H1 (cell line): Measurements from ENCODE around the gene TRMT10A. TPM values are rescaled to one million over a fixed set of nuclear protein-coding genes. Genes with fewer than 3 reads are reported as not detected.

Source experiments
- CTCF ChIA-PET: fragments of 300-600 bp; sonication (Branson Sonifier 250); formaldehyde crosslinking; loops from one replicate; lab custom pipeline; 2021; ENCODE audit not compliant: partially characterized antibody; lab: Charles Lee
- POLR2A ChIA-PET: fragments of 300-600 bp; sonication (Branson Sonifier 250); formaldehyde crosslinking; loops from one replicate; lab custom pipeline; 2021; ENCODE audit warnings: inconsistent platforms; ENCODE audit not compliant: partially characterized antibody; lab: Charles Lee
- DNase-seq, 2 experiments: peaks; one replicate each; pipeline versions ENCODE4 v3.0.0 to v3.0.0-alpha.2; 2010 to 2022; ENCODE audit warnings: low spot score in 2 of 2, low read depth in 1 of 2, mixed read lengths in 1 of 2
- FAIRE-seq: peaks from 2 replicates; lab custom pipeline; 2011; peaks lifted over from hg19 to GRCh38; lab: Jason Lieb, UNC
- H2AFZ ChIP-seq: 2 replicates; pipeline ENCODE4 v1.8.1; 2012; ENCODE audit warnings: low read length, inconsistent platforms
- H2AK5ac ChIP-seq: 2 replicates; pipeline ENCODE4 v1.6.1; 2013; ENCODE audit warnings: low read depth, low read length
- H2BK120ac ChIP-seq: replicated peaks from 2 replicates; pipeline ENCODE3; 2013; ENCODE audit warnings: low read depth, low read length, inconsistent platforms
- H2BK12ac ChIP-seq: 2 replicates; pipeline ENCODE4 v1.6.1; 2013; ENCODE audit warnings: low read depth, low read length
- H2BK15ac ChIP-seq: 2 replicates; pipeline ENCODE4 v1.6.1; 2013; ENCODE audit warnings: low read length
- H2BK20ac ChIP-seq: 2 replicates; pipeline ENCODE4 v1.6.1; 2013; ENCODE audit warnings: low read length
- H2BK5ac ChIP-seq: 2 replicates; pipeline ENCODE4 v1.6.1; 2013; ENCODE audit warnings: low read depth, low read length
- H3K14ac ChIP-seq: 2 replicates; pipeline ENCODE4 v1.6.1; 2013; ENCODE audit warnings: inconsistent platforms; ENCODE audit not compliant: insufficient read length
- H3K18ac ChIP-seq: 2 replicates; pipeline ENCODE4 v1.6.1; 2013; ENCODE audit warnings: low read length; ENCODE audit errors: extremely low read depth
- H3K23ac ChIP-seq: 2 replicates; pipeline ENCODE4 v1.6.1; 2013; ENCODE audit warnings: inconsistent platforms; ENCODE audit not compliant: insufficient read length
- H3K23me2 ChIP-seq: 2 replicates; pipeline ENCODE4 v1.6.1; 2013; ENCODE audit warnings: low read depth, low read length
- H3K27ac ChIP-seq: 2 replicates; pipeline ENCODE4 v1.6.1; 2011; ENCODE audit warnings: low read depth, low read length, inconsistent platforms
- H3K27me3 ChIP-seq, 4 experiments: replicated peaks in 1 of 4; 1 replicate in 1 of 4; 2 replicates in 3 of 4; pipeline versions ENCODE4 v1.6.1 to v1.8.1; 2011 to 2013; ENCODE audit warnings: low read length in 3 of 4, mild to moderate bottlenecking in 3 of 4, inconsistent platforms in 2 of 4, mixed read lengths in 2 of 4, moderate library complexity in 1 of 4; ENCODE audit not compliant: control insufficient read depth in 3 of 4, insufficient read depth in 3 of 4; ENCODE audit errors: extremely low read depth in 1 of 4
- H3K36me3 ChIP-seq, 4 experiments: 2 replicates each; pipeline versions ENCODE4 v1.6.1 to v1.8.1; 2011 to 2013; ENCODE audit warnings: mild to moderate bottlenecking in 4 of 4, low read length in 3 of 4, moderate library complexity in 2 of 4, control low read depth in 1 of 4, inconsistent platforms in 1 of 4; ENCODE audit not compliant: insufficient read depth in 4 of 4, control insufficient read depth in 2 of 4
- H3K4ac ChIP-seq: replicated peaks from 2 replicates; pipeline ENCODE3; 2013; ENCODE audit warnings: low read length, low read depth, mixed read lengths, inconsistent platforms; ENCODE audit not compliant: insufficient read length
- H3K4me1 ChIP-seq, 4 experiments: replicated peaks in 1 of 4; 1 replicate in 1 of 4; 2 replicates in 3 of 4; pipeline versions ENCODE4 v1.6.1 to v1.8.1; 2011 to 2013; ENCODE audit warnings: low read length in 3 of 4, inconsistent platforms in 2 of 4, mixed read lengths in 1 of 4; ENCODE audit not compliant: insufficient read depth in 4 of 4, control insufficient read depth in 3 of 4
- H3K4me2 ChIP-seq, 2 experiments: 2 replicates each; pipeline versions ENCODE4 v1.6.1 to v1.8.1; 2011 to 2013; ENCODE audit warnings: low read depth in 2 of 2, low read length in 2 of 2, control low read depth in 1 of 2, inconsistent platforms in 1 of 2, mild to moderate bottlenecking in 1 of 2; ENCODE audit not compliant: insufficient read depth in 1 of 2
- H3K4me3 ChIP-seq, 4 experiments: fragments of 200-600, 300-600 bp in 1 of 4; sonication (generic), shearing (Covaris generic), sonication (Bioruptor Twin) in 1 of 4; 2 replicates each; pipeline versions ENCODE4 v1.5.1 to v1.8.1; 2011 to 2016; ENCODE audit warnings: low read length in 4 of 4, low read depth in 3 of 4, control low read depth in 2 of 4, inconsistent platforms in 2 of 4, mild to moderate bottlenecking in 2 of 4, mixed read lengths in 1 of 4, moderate library complexity in 1 of 4; ENCODE audit not compliant: insufficient read depth in 2 of 4; ENCODE audit errors: extremely low read depth in 1 of 4
- H3K56ac ChIP-seq: replicated peaks from 2 replicates; pipeline ENCODE3; 2013; ENCODE audit warnings: low read depth, mild to moderate bottlenecking, mixed read lengths, low read length, inconsistent platforms; ENCODE audit not compliant: insufficient read length
- H3K79me1 ChIP-seq: 2 replicates; pipeline ENCODE4 v1.6.1; 2013; ENCODE audit warnings: low read depth, low read length, control low read depth
- H3K79me2 ChIP-seq, 2 experiments: 2 replicates each; pipeline versions ENCODE4 v1.6.1 to v1.8.1; 2012 to 2013; ENCODE audit warnings: low read length in 2 of 2, mild to moderate bottlenecking in 2 of 2, inconsistent platforms in 1 of 2; ENCODE audit not compliant: insufficient read depth in 2 of 2, control insufficient read depth in 1 of 2
- H3K9ac ChIP-seq, 4 experiments: replicated peaks in 1 of 4; 1 replicate in 1 of 4; 2 replicates in 3 of 4; pipeline versions ENCODE4 v1.6.1 to v1.8.1; 2011 to 2013; ENCODE audit warnings: low read depth in 3 of 4, low read length in 3 of 4, control low read depth in 2 of 4, mild to moderate bottlenecking in 2 of 4, moderate library complexity in 2 of 4, inconsistent platforms in 1 of 4; ENCODE audit errors: extremely low read depth in 1 of 4
- H3K9me3 ChIP-seq, 2 experiments: 2 replicates each; pipeline versions ENCODE4 v1.6.1 to v1.8.1; 2012 to 2013; ENCODE audit warnings: mild to moderate bottlenecking in 2 of 2, moderate library complexity in 2 of 2, control low read depth in 1 of 2, inconsistent platforms in 1 of 2, low read depth in 1 of 2, low read length in 1 of 2, mixed read lengths in 1 of 2; ENCODE audit not compliant: insufficient read depth in 2 of 2
- H4K20me1 ChIP-seq, 2 experiments: replicated peaks in 1 of 2; 2 replicates each; pipeline versions ENCODE3 to v1.8.1; 2011 to 2013; ENCODE audit warnings: inconsistent platforms in 2 of 2, low read length in 2 of 2, mild to moderate bottlenecking in 1 of 2; ENCODE audit not compliant: insufficient read depth in 2 of 2, control insufficient read depth in 1 of 2
- H4K5ac ChIP-seq: 2 replicates; pipeline ENCODE4 v1.6.1; 2013; ENCODE audit warnings: low read length, low read depth, mixed read lengths, inconsistent platforms; ENCODE audit not compliant: insufficient read length
- H4K8ac ChIP-seq: 2 replicates; pipeline ENCODE4 v1.8.0; 2013; ENCODE audit warnings: mild to moderate bottlenecking, moderate library complexity, low read length, inconsistent platforms; ENCODE audit not compliant: insufficient read depth; ENCODE audit errors: extremely low read depth
- H4K91ac ChIP-seq: replicated peaks from 2 replicates; pipeline ENCODE3; 2013; ENCODE audit warnings: low read length, mixed read lengths, inconsistent platforms; ENCODE audit not compliant: insufficient read length
- KDM5A ChIP-seq: fragments of 200-600 bp; IDR thresholded peaks from 2 replicates; pipeline ENCODE4 v1.7.1; 2012; ENCODE audit warnings: mild to moderate bottlenecking, low read length, inconsistent platforms, mixed read lengths
- NANOG ChIP-seq: IDR thresholded peaks from 2 replicates; pipeline ENCODE4 v1.6.1; 2011; ENCODE audit warnings: low read length, low read depth, mild to moderate bottlenecking, inconsistent platforms; ENCODE audit not compliant: insufficient read depth, poor library complexity, severe bottlenecking
- TCF12 ChIP-seq: IDR thresholded peaks from 2 replicates; pipeline ENCODE4 v1.6.1; 2011; ENCODE audit warnings: low read depth, mild to moderate bottlenecking, low read length
- WGBS, 2 experiments: shearing (Covaris generic) in 1 of 2; methylation state at CpG; one replicate each; pipeline versions ENCODE4 v1.1.6 to v1.1.7; 2013 to 2015; ENCODE audit warnings: low lambda C conversion rate in 2 of 2, mixed read lengths in 2 of 2, inconsistent platforms in 1 of 2, low coverage in 1 of 2, missing lambda C conversion rate in 1 of 2; ENCODE audit not compliant: insufficient replicate concordance in 2 of 2, insufficient coverage in 1 of 2, insufficient read length in 1 of 2; ENCODE audit errors: extremely low coverage in 1 of 2, missing lambda C conversion rate in 1 of 2; 5-methylcytosine and 5-hydroxymethylcytosine counted together
- polyA plus RNA-seq, 7 experiments: library from polyadenylated mRNA; depleted of rRNA in 3 of 7; stranded (reverse) in 5 of 7; unstranded in 2 of 7; fragments of >200 nt in 5 of 7; fragments of 200-250 nt in 2 of 7; gene quantifications; 1 replicate in 5 of 7; 2 replicates in 1 of 7; 4 replicates in 1 of 7; pipeline versions ENCODE4 v1.2.1 to v1.2.3, GENCODE V29; 2011 to 2013; ENCODE audit warnings: missing spikeins in 2 of 7, mixed read lengths in 2 of 7
- total RNA-seq: library from RNA; stranded (reverse); fragmentation: NEBNext Ultra II Directional; extraction: Animal tissue kit (Norgen Biotek cat#: 25700); gene quantifications from 2 replicates; pipeline ENCODE4 v1.2.1, GENCODE V29; 2021

The TRMT10A gene
- total and polyA plus RNA-seq, 2 of the 8 experiments (the other 6 are each of a cell fraction or from before 2014, with no cell fraction given), result 1.5 to 3.8 TPM

DNA sequence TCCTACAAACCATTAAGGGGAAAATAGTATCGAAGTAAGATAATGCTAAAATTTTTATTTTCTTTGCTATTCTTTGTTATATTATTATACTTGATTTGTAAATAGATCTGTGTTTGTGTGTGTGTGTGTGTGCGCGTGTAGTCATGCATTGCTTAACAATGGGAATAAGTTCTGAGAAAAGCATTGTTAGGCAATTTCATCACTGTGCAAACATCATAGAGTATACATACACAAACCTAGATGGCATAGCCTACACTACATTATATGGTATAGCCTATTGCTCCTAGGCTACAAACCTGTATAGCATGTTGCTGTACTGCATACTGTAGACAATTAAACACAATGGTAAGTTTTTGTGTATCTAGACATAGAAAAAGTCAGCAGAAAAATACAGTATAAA, 27.9 kb upstream of the TRMT10A start:
- H4K20me1 ChIP-seq, result no peaks in the 10 kb centered on the region
- no peak overlapping the region for H4K8ac ChIP-seq
- POLR2A ChIA-PET, result no interaction called here
- no peak overlapping the region for H4K91ac ChIP-seq
- H4K5ac ChIP-seq, result no peak overlapping the region
- DNase-seq (no peak), FAIRE-seq (no peak)
- no peak overlapping the region for H2BK5ac ChIP-seq
- H3K18ac ChIP-seq, result no peak overlapping the region
- H3K27me3 ChIP-seq, result no peaks in the 10 kb centered on the region
- H3K27ac ChIP-seq, result no peak overlapping the region
- H2AK5ac ChIP-seq, result no peak overlapping the region
- no peak overlapping the region for H3K14ac ChIP-seq
- H3K23me2 ChIP-seq, result no peaks in the 10 kb centered on the region; the same call in 1 of the 2 replicates
- H3K4me2 ChIP-seq, result no peak overlapping the region
- H3K4ac ChIP-seq, result no peak overlapping the region
- no peak overlapping the region for H2BK15ac ChIP-seq
- H2BK20ac ChIP-seq, result no peak overlapping the region
- H3K4me3 ChIP-seq, result no peak overlapping the region
- no peak overlapping the region for H3K23ac ChIP-seq
- H3K36me3 ChIP-seq, result no peaks in the 10 kb centered on the region
- 97% methylated on average over 3 of the region's 3 CpGs; no CpG with 5 or more reads in 1 of the 2 experiments for WGBS, 2 experiments
- H2BK12ac ChIP-seq, result no peak overlapping the region
- H3K9ac ChIP-seq, result no peak overlapping the region
- no peaks in the 10 kb centered on the region for H3K79me2 ChIP-seq
- H2AFZ ChIP-seq, result no peak overlapping the region
- H3K56ac ChIP-seq, result no peak overlapping the region
- H3K4me1 ChIP-seq, result no peaks in the 10 kb centered on the region
- H3K9me3 ChIP-seq, result no peaks in the 10 kb centered on the region
- H2BK120ac ChIP-seq, result no peak overlapping the region
- CTCF ChIA-PET, result no interaction called here
- H3K79me1 ChIP-seq, result no peaks in the 10 kb centered on the region
- TF ChIP-seq NANOG (no peak), TCF12 (no peak), KDM5A (no peak)
